Esophagus muscularis mucosa (tissue), 4 donors: ENCODE data around the gene BRD1. TPM values are rescaled to one million over a fixed set of nuclear protein-coding genes. Genes with fewer than 3 reads are reported as not detected.

ENCODE experiments used
- DNase-seq: peaks from one replicate; pipeline ENCODE4 v3.0.0-alpha.2; 2017; ENCODE audit errors: extremely low spot score
- H3K27ac ChIP-seq, 4 donors: fragments of 200-600 bp; sonication (generic); replicated peaks in 1 of 4; 1 replicate in 3 of 4; 2 replicates in 1 of 4; pipeline ENCODE4 v1.5.1; 2016 to 2019; ENCODE audit warnings: mild to moderate bottlenecking in 1 of 4
- H3K27me3 ChIP-seq, 4 donors: fragments of 200-600 bp; sonication (generic); one replicate each; pipeline versions ENCODE4 v1.5.1 to v1.6.0; 2016 to 2019
- H3K36me3 ChIP-seq, 4 donors: fragments of 200-600 bp; sonication (generic); one replicate each; pipeline ENCODE4 v1.5.1; 2016 to 2019
- H3K4me1 ChIP-seq, 4 donors: fragments of 200-600 bp; sonication (generic); one replicate each; pipeline ENCODE4 v1.5.1; 2016 to 2019
- H3K4me3 ChIP-seq, 4 donors: fragments of 200-600 bp; sonication (generic); 1 replicate in 2 of 4; 2 replicates in 2 of 4; pipeline ENCODE4 v1.5.1; 2016 to 2019; ENCODE audit warnings: mild to moderate bottlenecking in 4 of 4, moderate library complexity in 1 of 4
- H3K9me3 ChIP-seq, 4 donors: fragments of 200-600 bp; sonication (generic); 1 replicate in 3 of 4; 2 replicates in 1 of 4; pipeline ENCODE4 v1.5.1; 2016 to 2019
- CTCF ChIP-seq, 3 experiments: fragments of 200-600 bp in 2 of 3; fragments of 450-650 bp in 1 of 3; sonication (generic) in 2 of 3; IDR thresholded peaks; one replicate each; pipeline ENCODE4 v1.5.1; 2017 to 2019; ENCODE audit warnings: antibody characterized with exemption in 3 of 3, mild to moderate bottlenecking in 2 of 3, moderate library complexity in 1 of 3
- EP300 ChIP-seq: sonication (generic); formaldehyde crosslinking; IDR thresholded peaks from one replicate; pipeline ENCODE4 v1.6.1; 2017; ENCODE audit warnings: antibody characterized with exemption
- POLR2A ChIP-seq: fragments of 450-650 bp; IDR thresholded peaks from one replicate; pipeline ENCODE4 v1.6.1; 2017; ENCODE audit warnings: antibody characterized with exemption, moderate library complexity, mild to moderate bottlenecking, low read depth
- POLR2AphosphoS5 ChIP-seq, 2 donors: sonication (generic); formaldehyde crosslinking; IDR thresholded peaks; one replicate each; pipeline ENCODE4 v1.6.1; 2017; ENCODE audit warnings: antibody characterized with exemption in 2 of 2
- WGBS: methylation state at CpG from one replicate; pipeline ENCODE4 v1.1.5; 2018; 5-methylcytosine and 5-hydroxymethylcytosine counted together
- intact Hi-C: fragments of 100-400 bp; cut with DNase I; formaldehyde crosslinking; loops from one replicate; pipeline ENCODE4 v1.15.1; 2023
- total RNA-seq, 4 donors: library from RNA; depleted of rRNA; stranded (reverse); fragments of >200 nt; gene quantifications; one replicate each; pipeline versions ENCODE4 v1.1.0 to v1.2.1, GENCODE V29; 2016

Gene BRD1
- total RNA-seq, 4 donors from 2014 or later = 36.5 to 54.1 (median 51.4) TPM

DNA sequence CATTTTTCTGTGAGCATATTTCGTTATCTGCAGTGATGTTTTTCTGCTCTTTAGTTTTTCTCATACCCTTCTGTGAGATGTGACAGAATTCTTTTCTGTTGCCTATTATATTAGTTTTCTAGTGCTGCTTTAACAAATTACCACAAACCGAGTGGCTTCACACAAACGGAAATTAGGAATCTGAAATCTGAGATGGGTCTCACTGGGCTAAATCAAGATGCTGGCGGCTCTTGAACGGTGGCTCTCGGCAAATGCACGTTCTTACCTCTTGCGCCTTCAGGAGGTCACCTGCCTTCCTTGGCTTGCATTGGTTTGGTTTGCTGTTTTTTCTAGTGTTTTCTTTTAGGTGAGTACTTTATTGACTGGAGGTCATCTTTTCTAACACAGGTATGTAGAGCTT, 39.0 kb upstream of the BRD1 start:
- H3K9me3 ChIP-seq = peaks cover 0 to 40% (median 31%) of the 10 kb centered on the region in 4 donors
- no peak overlapping the region for H3K27ac ChIP-seq
- H3K4me3 ChIP-seq = no peak overlapping the region
- TF ChIP-seq CTCF (IDR thresholded peaks at IDR 0.05) (no peak), POLR2AphosphoS5 (IDR thresholded peaks at IDR 0.05) (no peak), POLR2A (no peak), EP300 (no peak)
- H3K4me1 ChIP-seq = no peaks in the 10 kb centered on the region
- WGBS = 91% methylated on average over 8 of the region's 8 CpGs
- peaks cover 0 to 7% (median 2%) of the 10 kb centered on the region in 4 donors for H3K36me3 ChIP-seq
- intact Hi-C loops = no loop called here
- peaks cover 0 to 3% (median 0%) of the 10 kb centered on the region in 4 donors for H3K27me3 ChIP-seq
- DNase-seq = no peak

DNA sequence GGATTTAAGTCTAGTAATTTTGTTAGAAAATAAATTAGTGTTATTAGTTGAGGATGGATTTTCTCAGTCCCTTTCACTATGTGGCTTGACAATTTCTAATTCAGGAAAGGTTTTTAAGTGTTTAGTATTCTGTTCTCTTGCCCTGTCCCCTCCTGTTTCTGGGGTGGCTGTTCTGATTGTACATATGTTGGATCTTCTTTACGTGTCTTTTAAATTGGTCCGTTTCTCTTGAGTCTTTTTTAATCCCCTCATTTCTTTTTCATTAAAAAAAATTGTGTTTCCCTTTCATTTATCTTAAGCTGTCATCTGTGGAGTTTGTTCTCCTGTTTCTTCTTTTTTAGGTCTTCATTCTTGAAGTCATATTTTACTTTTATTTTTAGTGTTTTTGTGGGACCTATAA, 38.5 kb upstream of the BRD1 start:
- DNase-seq = no peak
- 41% methylated on average over 2 of the region's 2 CpGs for WGBS
- Histone ChIP-seq H3K4me1 (no peaks in the 10 kb centered on the region), H3K9me3 (peaks cover 0 to 40% (median 31%) of the 10 kb centered on the region in 4 donors), H3K4me3 (no peak overlapping the region), H3K27ac (no peak overlapping the region), H3K27me3 (peaks cover 0 to 3% (median 0%) of the 10 kb centered on the region in 4 donors), H3K36me3 (peaks cover 0 to 7% (median 2%) of the 10 kb centered on the region in 4 donors)
- TF ChIP-seq POLR2AphosphoS5 (IDR thresholded peaks at IDR 0.05) (no peak), EP300 (no peak), POLR2A (no peak)
- intact Hi-C loops = no loop called here

- no peaks in the 10 kb centered on the region for H3K4me1 ChIP-seq
- 96% methylated on average over 17 of the region's 17 CpGs for WGBS
- H3K27me3 ChIP-seq = peaks cover 0 to 3% (median 0%) of the 10 kb centered on the region in 4 donors
- H3K27ac ChIP-seq = no peak overlapping the region
- intact Hi-C loops = no loop called here
- H3K36me3 ChIP-seq = peaks cover 0 to 7% (median 2%) of the 10 kb centered on the region in 4 donors
- peaks cover 0 to 38% (median 30%) of the 10 kb centered on the region in 4 donors for H3K9me3 ChIP-seq
- no peak for DNase-seq
- no peak for TF ChIP-seq POLR2AphosphoS5 (IDR thresholded peaks at IDR 0.05)
- TF ChIP-seq CTCF (IDR thresholded peaks at IDR 0.05) = no peak
- no peak for TF ChIP-seq POLR2A
- no peak for TF ChIP-seq EP300
- no peak overlapping the region for H3K4me3 ChIP-seq
Observed at GRCh38 chr22:49865156-49865555, 37.5 kb upstream of the BRD1 start.

DNA sequence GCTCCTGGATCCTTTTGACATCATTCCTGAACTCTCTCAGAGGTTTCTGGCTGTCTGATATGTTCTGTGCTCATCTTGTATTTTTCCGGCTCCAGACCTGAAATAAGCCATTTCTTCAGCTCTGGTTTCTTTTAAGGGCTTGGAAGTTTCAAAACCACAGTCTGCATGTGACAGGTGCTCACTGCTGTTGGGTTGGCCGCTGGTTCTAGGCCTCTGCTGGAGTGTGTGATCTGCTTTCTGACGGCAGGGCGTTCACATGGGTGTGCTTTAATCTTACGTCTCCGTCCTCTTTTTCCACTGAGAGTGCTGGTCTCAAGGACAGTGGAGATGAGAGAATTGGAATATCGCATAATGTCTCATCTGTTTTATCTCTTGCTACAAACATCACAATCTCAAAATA, 36.3 kb upstream of the BRD1 start:
- Histone ChIP-seq H3K9me3 (peaks cover 0 to 27% (median 20%) of the 10 kb centered on the region in 4 donors), H3K27me3 (peaks cover 0 to 3% (median 0%) of the 10 kb centered on the region in 4 donors), H3K36me3 (peaks cover 0 to 7% (median 2%) of the 10 kb centered on the region in 4 donors), H3K27ac (no peak overlapping the region), H3K4me3 (no peak overlapping the region), H3K4me1 (no peaks in the 10 kb centered on the region)
- TF ChIP-seq POLR2AphosphoS5 (IDR thresholded peaks at IDR 0.05) (no peak), EP300 (no peak), CTCF (IDR thresholded peaks at IDR 0.05) (no peak), POLR2A (no peak)
- intact Hi-C loops = no loop called here
- no peak for DNase-seq
- WGBS = 83% methylated on average over 6 of the region's 7 CpGs

- intact Hi-C loops = no loop called here
Observed at GRCh38 chr22:49862496-49862776, 34.8 kb upstream of the BRD1 start.

More at GRCh38 chr22:49862496-49862776, 34.8 kb upstream of the BRD1 start:
- Histone ChIP-seq H3K4me3 (no peak overlapping the region), H3K4me1 (no peaks in the 10 kb centered on the region), H3K27ac (no peak overlapping the region), H3K36me3 (peaks cover 0 to 7% (median 2%) of the 10 kb centered on the region in 4 donors), H3K27me3 (peaks cover 0 to under 1% (median 0%) of the 10 kb centered on the region in 4 donors), H3K9me3 (peaks cover 0 to 25% (median 20%) of the 10 kb centered on the region in 4 donors)
- no peak for DNase-seq
- 89% methylated on average over 5 of the region's 5 CpGs for WGBS
- no peak for TF ChIP-seq POLR2A
- no peak for TF ChIP-seq POLR2AphosphoS5 (IDR thresholded peaks at IDR 0.05)
- no peak for TF ChIP-seq EP300
- TF ChIP-seq CTCF (IDR thresholded peaks at IDR 0.05) = no peak
